Endothelial cell of umbilical vein (primary cell): ENCODE results near the gene VAV3. TPM values are rescaled to one million over a fixed set of nuclear protein-coding genes. Genes with fewer than 3 reads are reported as not detected.

Source experiments
- BruUV-seq: library from RNA; stranded (reverse); fragments of 400-500 nt; replicated peaks from 2 replicates; lab custom pipeline; 2021; lab: Mats Ljungman, UMichigan
- CTCF ChIA-PET: fragments of 300-600, 350-600 bp; sonication (Branson Sonifier 250); formaldehyde crosslinking; loops from one replicate; lab custom pipeline; 2021; ENCODE audit warnings: antibody characterized with exemption, inconsistent platforms; lab: Charles Lee
- POLR2A ChIA-PET: fragments of 300-600, 350-600 bp; sonication (Branson Sonifier 250); formaldehyde crosslinking; loops from one replicate; lab custom pipeline; 2021; ENCODE audit warnings: antibody characterized with exemption, inconsistent platforms; lab: Charles Lee
- DNase-seq: peaks from one replicate; pipeline ENCODE4 v3.0.0-alpha.2; 2011; ENCODE audit warnings: low read depth, low spot score
- FAIRE-seq: peaks from 2 replicates; lab custom pipeline; 2011; peaks lifted over from hg19 to GRCh38; lab: Jason Lieb, UNC
- H2AFZ ChIP-seq: 2 replicates; pipeline ENCODE4 v1.6.0; 2012; ENCODE audit warnings: low read depth, low read length, control low read depth, inconsistent platforms
- H3K27ac ChIP-seq: 2 replicates; pipeline ENCODE4 v1.5.1; 2011; ENCODE audit warnings: low read depth, mild to moderate bottlenecking, control low read depth, low read length, moderate library complexity; ENCODE audit not compliant: insufficient read depth
- H3K27me3 ChIP-seq, 2 experiments: 2 replicates each; pipeline versions ENCODE4 v1.6.0 to v1.6.1; 2011; ENCODE audit warnings: low read length in 2 of 2, mixed read lengths in 1 of 2; ENCODE audit not compliant: control insufficient read depth in 2 of 2, insufficient read depth in 2 of 2
- H3K36me3 ChIP-seq, 2 experiments: 2 replicates in 1 of 2; 3 replicates in 1 of 2; pipeline ENCODE4 v1.5.1; 2011; ENCODE audit warnings: low read length in 2 of 2, mild to moderate bottlenecking in 1 of 2, moderate library complexity in 1 of 2; ENCODE audit not compliant: control insufficient read depth in 2 of 2, insufficient read depth in 2 of 2; ENCODE audit errors: extremely low read depth in 1 of 2
- H3K4me1 ChIP-seq: 3 replicates; pipeline ENCODE4 v1.5.1; 2011; ENCODE audit warnings: mild to moderate bottlenecking, low read length; ENCODE audit not compliant: control insufficient read depth, insufficient read depth; ENCODE audit errors: extremely low read depth
- H3K4me2 ChIP-seq: 2 replicates; pipeline ENCODE4 v1.6.1; 2011; ENCODE audit warnings: low read length, control low read depth, mixed read lengths; ENCODE audit not compliant: insufficient read depth
- H3K4me3 ChIP-seq, 3 experiments: fragments of 200-600 bp in 1 of 3; sonication (generic), shearing (Covaris generic) in 1 of 3; replicated peaks in 1 of 3; 2 replicates each; pipeline ENCODE4 v1.5.1; 2011 to 2016; ENCODE audit warnings: control low read depth in 3 of 3, low read length in 3 of 3, mild to moderate bottlenecking in 2 of 3, inconsistent platforms in 1 of 3, low read depth in 1 of 3, moderate library complexity in 1 of 3; ENCODE audit not compliant: insufficient read depth in 1 of 3
- H3K79me2 ChIP-seq: 2 replicates; pipeline ENCODE4 v1.6.0; 2012; ENCODE audit warnings: low read length, inconsistent platforms; ENCODE audit not compliant: control insufficient read depth, insufficient read depth
- H3K9ac ChIP-seq: replicated peaks from 2 replicates; pipeline ENCODE3; 2011; ENCODE audit warnings: low read length, control low read depth; ENCODE audit not compliant: insufficient read depth; ENCODE audit errors: extremely low read depth
- H3K9me1 ChIP-seq: replicated peaks from 3 replicates; pipeline ENCODE4 v1.6.0; 2011; ENCODE audit warnings: mild to moderate bottlenecking, low read length; ENCODE audit not compliant: control insufficient read depth, insufficient read depth; ENCODE audit errors: extremely low read depth
- H3K9me3 ChIP-seq: replicated peaks from 2 replicates; pipeline ENCODE4 v1.5.1; 2012; ENCODE audit warnings: low read length, inconsistent platforms; ENCODE audit not compliant: control insufficient read depth, insufficient read depth
- H4K20me1 ChIP-seq: replicated peaks from 2 replicates; pipeline ENCODE3; 2011; ENCODE audit warnings: mild to moderate bottlenecking, low read length; ENCODE audit not compliant: control insufficient read depth, insufficient read depth; ENCODE audit errors: extremely low read depth
- CTCF ChIP-seq, 2 donors: IDR thresholded peaks; 1 replicate in 1 of 2; 2 replicates in 1 of 2; pipeline ENCODE4 v1.5.1; 2011; ENCODE audit warnings: low read length in 2 of 2, mild to moderate bottlenecking in 2 of 2, moderate library complexity in 2 of 2, control low read depth in 1 of 2, inconsistent platforms in 1 of 2, low read depth in 1 of 2; ENCODE audit not compliant: insufficient read depth in 1 of 2; ENCODE audit errors: extremely low read depth in 1 of 2
- EZH2 ChIP-seq: IDR thresholded peaks from 2 replicates; pipeline ENCODE4 v1.6.1; 2012; ENCODE audit warnings: borderline replicate concordance, low read depth, mild to moderate bottlenecking, moderate library complexity, low read length, inconsistent platforms; ENCODE audit not compliant: severe bottlenecking
- FOS ChIP-seq: IDR thresholded peaks from 2 replicates; pipeline ENCODE4 v1.6.1; 2011; ENCODE audit warnings: mild to moderate bottlenecking, low read length, moderate library complexity, borderline replicate concordance; ENCODE audit not compliant: insufficient read depth
- GATA2 ChIP-seq: IDR thresholded peaks from 2 replicates; pipeline ENCODE4 v1.7.0; 2011; ENCODE audit warnings: low read depth, mild to moderate bottlenecking, moderate library complexity, mixed read lengths, low read length; ENCODE audit not compliant: insufficient read length, insufficient read depth
- MAX ChIP-seq: IDR thresholded peaks from 2 replicates; pipeline ENCODE4 v1.6.1; 2011; ENCODE audit not compliant: insufficient read depth, insufficient read length
- MYC ChIP-seq: IDR thresholded peaks from one replicate; pipeline ENCODE4 v1.6.1; 2011; ENCODE audit warnings: mild to moderate bottlenecking, low read depth, low read length
- POLR2A ChIP-seq: IDR thresholded peaks from 2 replicates; pipeline ENCODE4 v1.6.1; 2012; ENCODE audit warnings: low read depth, mild to moderate bottlenecking, control low read depth, low read length
- dilution Hi-C: fragments of 300-500 bp; cut with MboI; formaldehyde crosslinking; loops from one replicate; pipeline ENCODE4 v1.15.0; 2019; ENCODE audit warnings: low sequenced_read_pairs; ENCODE audit not compliant: extremely low pct_ligation_motif_present
- intact Hi-C: fragments of 100-400 bp; cut with micrococcal nuclease; formaldehyde crosslinking; loops from one replicate; pipeline ENCODE4 v1.10.0; 2022
- polyA plus RNA-seq, 4 experiments: library from polyadenylated mRNA; depleted of rRNA in 3 of 4; stranded (reverse) in 3 of 4; unstranded in 1 of 4; fragments of >200 nt; gene quantifications; 2 replicates each; pipeline versions ENCODE4 v1.2.1 to v1.2.3, GENCODE V29; 2011 to 2012; ENCODE audit warnings: missing spikeins in 1 of 4
- total RNA-seq: library from RNA; stranded (reverse); gene quantifications from 2 replicates; pipeline ENCODE4 v1.2.3, GENCODE V29; 2021

Gene VAV3
- total and polyA plus RNA-seq, 2 donors (not counting 3 experiments of a cell fraction or from before 2014, with no cell fraction given) = 0.18 to 1.5 TPM

- intact Hi-C loops = no loop called here
- H3K36me3 ChIP-seq = no peaks in the 10 kb centered on the region
- H3K4me3 ChIP-seq = no peak overlapping the region
- H3K9me1 ChIP-seq = no peaks in the 10 kb centered on the region
- no peak overlapping the region for H3K9ac ChIP-seq
- dilution Hi-C loops = no loop called here
- POLR2A ChIA-PET = no interaction called here
- FAIRE-seq = no peak
- no peaks in the 10 kb centered on the region for H3K79me2 ChIP-seq
- no peak overlapping the region for H2AFZ ChIP-seq
- H3K27ac ChIP-seq = no peak overlapping the region
- no peaks in the 10 kb centered on the region for H3K4me1 ChIP-seq
- DNase-seq = no peak
- TF ChIP-seq GATA2 (no peak), CTCF (IDR thresholded peaks at IDR 0.05; ENCODE audit: extremely low read depth in 1 of 2, insufficient read depth in 1 of 2, low read depth in 1 of 2, low read length in 2 of 2) (no peak), POLR2A (no peak), MAX (no peak), FOS (no peak), MYC (no peak), EZH2 (no peak)
- H4K20me1 ChIP-seq = no peaks in the 10 kb centered on the region
- CTCF ChIA-PET = no interaction called here
- no TSS peak for BruUV-seq
- H3K4me2 ChIP-seq = no peak overlapping the region
- H3K27me3 ChIP-seq = no peaks in the 10 kb centered on the region
- no peaks in the 10 kb centered on the region for H3K9me3 ChIP-seq
These were observed 52.3 kb downstream of the VAV3 start for GRCh38 chr1:107912656-107913055.
